Measurements from ENCODE around the gene FOSL2.

FOSL2 gene

DNA sequence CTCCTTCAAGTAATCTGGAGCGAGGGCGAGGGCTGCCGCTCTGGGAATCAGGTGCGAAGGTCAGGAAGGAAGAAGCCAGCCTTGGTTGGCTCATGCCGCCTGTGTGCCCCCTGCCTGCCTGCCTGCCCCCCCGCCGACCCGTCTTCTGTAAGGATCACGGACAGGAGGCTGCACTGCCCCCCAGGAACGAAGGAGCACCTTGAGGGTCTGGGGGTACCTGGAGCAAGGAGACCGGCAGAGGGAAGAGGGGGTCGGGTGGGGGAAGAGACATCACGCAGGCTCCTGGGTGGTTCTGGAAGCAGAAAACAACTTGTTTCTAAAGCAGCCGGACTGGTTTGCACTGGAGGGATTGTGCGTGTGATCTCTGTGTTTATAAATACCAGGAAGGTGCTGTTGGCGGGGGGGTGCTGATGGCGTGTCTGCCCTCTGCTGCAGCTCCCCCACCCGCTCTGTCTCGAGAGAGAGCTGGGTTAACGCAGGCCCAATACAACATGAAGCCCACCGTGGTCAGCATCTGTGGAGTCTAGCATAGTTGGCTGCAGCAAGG lies 1.7 kb downstream of the FOSL2 start:
- DNase-seq, result peak; percentile 63

GRCh38 chr2:28394997-28395333 lies 2.3 kb downstream of the FOSL2 start:
- DNase-seq, result peak; percentile 23

DNA sequence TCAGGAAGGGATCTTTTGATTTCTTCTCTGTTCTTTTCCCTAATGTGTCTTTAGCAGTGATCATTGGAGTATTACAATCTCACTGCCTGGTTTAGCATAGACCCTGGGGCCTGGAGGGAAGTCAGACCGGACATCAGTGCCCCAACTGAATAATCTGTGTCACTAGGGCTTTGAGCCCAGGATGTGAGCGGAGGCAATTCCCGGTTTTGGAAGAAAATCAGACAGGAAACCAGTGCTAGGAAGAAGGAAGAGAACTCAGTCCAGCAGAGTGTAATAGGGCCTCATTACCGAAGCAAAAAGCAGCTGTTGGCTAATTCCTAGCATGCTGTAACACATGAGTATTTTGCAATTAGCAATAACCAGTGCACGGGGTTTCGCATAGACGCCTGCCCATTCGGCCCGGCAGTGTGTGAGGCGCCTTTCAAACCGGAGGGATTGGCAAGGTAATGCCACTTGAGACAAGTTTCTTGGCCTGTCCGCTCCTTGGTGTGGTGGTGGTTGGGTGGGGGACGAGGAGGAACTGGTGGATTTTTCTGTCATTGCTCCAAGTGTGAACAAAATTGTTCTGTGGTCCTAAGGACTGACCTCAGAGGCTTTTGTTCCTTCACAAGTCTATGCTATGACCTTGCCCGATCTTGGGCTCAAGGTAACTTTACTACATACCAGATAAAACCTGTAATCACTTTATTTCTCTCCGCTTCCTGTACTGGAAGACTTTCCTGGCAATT lies 2.8 kb downstream of the FOSL2 start:
- DNase-seq, result peak; percentile 44

- no peak for DNase-seq
Measured at GRCh38 chr2:28397043-28397381, 4.4 kb downstream of the FOSL2 start.

DNA sequence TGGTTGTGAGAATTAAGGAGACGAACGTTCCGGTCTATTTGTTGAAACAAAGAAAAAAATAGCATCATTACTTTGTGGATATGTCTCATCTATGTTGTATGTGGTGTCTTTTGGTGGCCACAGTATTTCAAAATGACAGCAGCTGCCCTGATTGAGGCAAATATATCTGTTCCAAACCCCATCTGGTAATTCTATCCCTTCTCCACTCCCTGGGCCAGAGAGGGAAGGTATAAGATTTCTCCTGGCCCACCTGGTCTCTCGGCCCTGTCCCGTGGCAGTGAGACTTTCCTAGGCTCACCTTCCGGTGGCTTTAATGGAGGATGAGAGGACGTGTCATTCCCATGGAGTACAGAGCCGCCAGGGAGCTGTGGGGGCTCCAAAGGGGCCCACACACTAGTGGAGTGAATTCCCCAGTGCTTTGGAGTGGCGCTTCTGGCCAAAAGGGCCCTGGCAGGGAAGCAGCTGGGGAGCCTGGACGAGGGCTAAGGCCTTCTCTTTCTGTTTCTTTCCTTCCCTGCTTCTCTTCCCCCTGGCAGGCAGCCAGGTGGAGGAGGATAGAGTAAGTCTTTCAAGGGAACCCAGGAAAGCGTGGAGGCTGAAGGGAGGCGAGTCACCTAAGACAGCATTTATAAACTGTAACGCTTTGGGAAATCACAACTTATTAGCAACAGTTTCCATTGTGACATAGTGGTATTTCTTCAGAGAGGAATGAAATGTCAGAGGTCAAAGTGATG lies 5.6 kb downstream of the FOSL2 start:
- peak; percentile 41 for DNase-seq

DNA sequence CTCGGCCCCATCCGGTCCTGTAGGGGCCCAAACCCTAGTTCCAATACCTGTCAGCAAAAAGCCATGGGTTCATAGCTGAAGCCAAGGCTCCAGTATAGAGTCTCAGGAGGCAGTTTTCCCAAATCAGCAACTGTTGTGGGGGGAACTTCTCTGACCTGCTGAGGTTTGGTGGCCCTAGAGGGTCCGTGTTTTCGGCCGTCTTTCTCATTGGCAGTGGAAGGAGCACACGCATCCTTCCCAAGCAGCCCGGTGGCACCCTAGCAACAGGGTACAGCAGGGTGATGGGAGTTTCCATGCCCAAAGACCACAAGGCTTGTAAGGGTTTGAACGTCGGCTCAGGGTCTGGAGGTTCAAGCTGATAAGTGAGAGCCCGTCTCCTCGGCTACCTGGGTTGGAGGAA lies 6.6 kb downstream of the FOSL2 start:
- DNase-seq, result no peak

DNA sequence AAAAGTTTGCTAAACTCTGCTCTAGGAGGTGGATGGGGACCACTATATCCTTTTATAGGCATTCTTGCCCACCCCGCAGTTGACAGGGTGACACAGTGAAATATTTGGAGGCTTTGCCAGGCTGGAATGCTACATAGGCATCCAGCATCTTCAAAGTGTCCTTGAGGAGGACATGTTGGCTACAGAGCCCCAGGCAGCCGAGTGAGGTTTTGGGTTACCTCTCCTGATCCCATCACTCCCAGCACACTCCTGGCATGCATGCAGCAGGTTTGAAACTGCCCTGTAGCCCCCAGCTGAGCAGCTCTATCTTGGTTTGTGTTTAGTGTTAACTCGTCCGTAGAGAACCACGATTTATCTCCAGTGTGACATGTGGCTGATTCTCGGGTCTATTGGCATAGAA lies 7.3 kb downstream of the FOSL2 start:
- DNase-seq, result no peak

GRCh38 chr2:28400419-28400818 lies 7.8 kb downstream of the FOSL2 start:
- DNase-seq, result no peak

DNA sequence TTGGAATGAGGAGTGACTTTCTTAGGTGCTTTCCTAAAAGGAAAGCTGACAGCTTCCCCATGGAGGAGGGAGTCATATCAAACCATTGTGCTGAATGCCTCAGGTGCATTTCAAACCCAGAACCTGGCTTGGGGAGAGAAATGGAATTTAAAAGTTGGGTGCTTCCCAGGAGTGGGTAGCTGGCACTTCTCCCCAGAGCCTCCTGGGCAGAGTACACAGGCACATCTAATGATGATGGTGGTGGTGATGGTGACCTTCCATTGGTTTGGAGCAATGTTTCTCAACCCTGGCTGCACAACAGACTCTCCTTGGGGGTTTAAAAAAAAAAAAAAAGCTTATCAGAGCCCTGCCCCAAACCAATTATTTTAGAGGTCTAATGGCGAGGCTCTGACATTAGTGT lies 8.3 kb downstream of the FOSL2 start:
- DNase-seq, result no peak

DNA sequence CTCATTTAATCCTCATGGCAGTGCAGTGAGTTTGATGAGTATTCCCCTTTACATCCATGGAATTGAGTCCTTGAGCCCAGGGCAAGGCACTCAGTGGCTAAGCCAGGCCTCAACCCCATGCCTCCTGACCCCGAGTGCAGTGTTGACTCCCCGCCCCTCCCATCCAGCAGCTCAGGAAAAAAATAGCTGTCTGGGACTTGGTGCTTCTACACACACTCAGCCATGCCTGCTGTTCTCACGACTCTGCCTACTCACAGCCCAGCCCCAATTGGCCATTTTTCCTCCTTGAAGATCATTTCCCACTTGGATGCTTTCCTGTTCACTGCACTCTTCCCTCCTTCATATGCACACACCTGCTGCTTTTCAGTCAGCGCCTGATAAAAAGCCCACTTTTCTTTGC lies 8.8 kb downstream of the FOSL2 start:
- DNase-seq, result no peak

GRCh38 chr2:28401948-28402550 lies 9.4 kb downstream of the FOSL2 start:
- no peak for DNase-seq

- no peak for DNase-seq
Measured at GRCh38 chr2:28403370-28403956, 10.8 kb downstream of the FOSL2 start.

GRCh38 chr2:28404086-28404485 lies 11.4 kb downstream of the FOSL2 start:
- no peak for DNase-seq

DNA sequence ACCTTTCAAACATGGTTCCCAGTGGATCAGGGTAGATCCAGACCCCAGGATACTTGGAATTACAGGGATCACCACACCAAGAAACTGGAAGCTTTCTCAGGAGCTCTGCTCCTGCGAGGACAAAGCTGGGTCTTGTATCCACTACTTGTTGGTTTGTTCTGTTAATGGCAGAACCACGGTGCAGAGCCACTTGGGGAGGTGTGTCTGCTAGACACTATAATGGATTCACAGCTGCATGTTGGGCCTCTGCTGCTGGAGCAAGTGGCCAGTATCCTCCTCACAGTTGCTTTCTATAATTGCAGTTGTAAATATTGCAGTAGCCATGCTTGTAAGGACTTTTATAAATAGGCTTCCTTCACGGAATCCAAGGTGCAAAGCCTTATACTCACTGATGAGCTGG lies 12.9 kb downstream of the FOSL2 start:
- DNase-seq, result no peak

GRCh38 chr2:28406276-28407096 lies 13.8 kb downstream of the FOSL2 start:
- DNase-seq, result no peak

- DNase-seq, result no peak
Measured at GRCh38 chr2:28407131-28407975, 14.7 kb downstream of the FOSL2 start.

- no peak for DNase-seq
Measured at GRCh38 chr2:28407976-28408690, 15.5 kb downstream of the FOSL2 start.

- DNase-seq, result no peak
Measured at GRCh38 chr2:28408764-28409599, 16.3 kb downstream of the FOSL2 start.

GRCh38 chr2:28411166-28411755 lies 18.6 kb downstream of the FOSL2 start:
- no peak for DNase-seq
